NCI-H2029 treated with DMSO at 0.1 percent for 48 hours (cell line): Measurements from ENCODE around the gene WWTR1.

Source experiments
- DNase-seq: peaks from one replicate; lab custom pipeline; 2025; lab: John Stamatoyannopoulos, UW

Gene WWTR1

GRCh38 chr3:149654188-149654601 lies 3.6 kb downstream of the WWTR1 start:
- DNase-seq: no peak

- no peak for DNase-seq
Measured at GRCh38 chr3:149653564-149653963, 4.3 kb downstream of the WWTR1 start.

GRCh38 chr3:149653136-149653535 lies 4.7 kb downstream of the WWTR1 start:
- DNase-seq: no peak

DNA sequence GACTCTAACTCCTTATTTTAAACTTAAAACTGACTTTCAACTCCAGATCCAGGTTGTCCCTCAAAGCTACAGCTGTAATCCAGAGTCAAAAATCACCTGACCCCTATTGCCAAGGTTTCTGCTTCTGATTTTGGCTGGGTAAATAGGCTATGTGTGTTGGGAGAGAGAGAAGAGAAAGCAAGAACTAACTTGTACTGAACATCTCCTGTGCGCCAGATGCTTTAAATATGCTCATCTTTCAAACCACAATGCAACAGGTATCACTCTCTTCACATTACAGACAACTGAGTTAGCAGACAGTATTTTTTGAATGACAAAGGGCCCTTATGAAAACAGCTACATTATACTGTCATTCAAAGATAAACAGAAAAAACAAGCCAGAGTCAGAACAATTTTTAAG lies 7.0 kb downstream of the WWTR1 start:
- DNase-seq: no peak

DNA sequence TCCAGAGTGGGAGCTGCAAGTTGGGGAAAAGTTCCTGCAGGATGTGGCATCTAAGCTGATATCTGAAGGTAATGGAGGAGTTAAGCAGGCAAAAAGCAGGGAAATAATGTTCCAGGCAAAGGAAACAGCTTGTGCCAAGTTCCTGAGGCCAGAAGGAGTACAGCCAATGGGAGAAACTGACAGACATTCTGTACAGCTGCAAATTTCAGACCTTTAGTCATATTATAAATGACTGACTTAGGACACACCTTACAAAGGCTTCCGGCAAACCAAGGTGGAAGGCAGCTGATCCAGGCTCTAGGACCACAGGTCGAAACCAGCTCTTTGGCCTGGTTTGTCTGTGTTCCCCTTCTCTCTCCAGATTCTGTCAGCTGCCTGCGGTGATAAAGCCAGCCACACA lies 9.3 kb downstream of the WWTR1 start:
- DNase-seq: no peak

GRCh38 chr3:149647812-149648211 lies 10.0 kb downstream of the WWTR1 start:
- no peak for DNase-seq

DNA sequence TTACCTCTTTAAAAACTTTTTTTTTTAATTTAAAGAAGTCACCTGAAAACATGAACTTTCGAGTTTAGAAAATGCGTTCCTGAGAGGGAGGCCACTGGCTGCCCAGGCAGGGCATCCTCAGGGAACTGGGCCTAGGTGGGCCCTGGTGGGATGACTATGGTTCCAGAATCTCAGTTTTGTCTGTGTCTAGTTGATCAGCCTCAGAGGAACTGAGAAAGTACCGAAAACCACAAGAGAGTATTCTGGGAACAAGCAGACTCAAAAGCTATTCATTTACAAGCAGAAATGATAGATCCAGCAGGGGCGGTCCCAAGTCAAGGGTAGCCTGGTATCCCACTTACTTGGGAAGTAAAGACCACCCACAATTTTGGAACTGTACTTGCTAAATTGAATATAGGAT lies 10.5 kb downstream of the WWTR1 start:
- DNase-seq: no peak

GRCh38 chr3:149646181-149646766 lies 11.6 kb downstream of the WWTR1 start:
- DNase-seq: no peak

DNA sequence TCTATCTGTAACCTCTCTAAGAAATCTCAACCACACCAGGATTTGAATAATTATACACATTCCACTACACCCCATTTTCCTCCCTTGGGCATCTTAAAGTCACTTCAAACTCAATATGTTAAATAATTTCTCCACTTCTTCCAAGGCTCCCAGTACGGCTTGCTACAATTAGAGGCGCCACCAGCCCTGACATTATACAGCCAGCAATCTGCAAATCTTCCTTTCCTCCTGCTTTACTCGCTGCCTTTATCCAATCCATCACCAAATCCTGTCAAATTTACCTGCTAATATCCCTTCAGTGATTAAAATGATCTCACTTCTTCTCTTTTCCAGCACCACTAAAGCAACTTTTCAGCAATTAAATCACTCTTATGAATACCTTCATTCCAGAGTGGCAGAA lies 13.9 kb downstream of the WWTR1 start:
- DNase-seq: no peak

DNA sequence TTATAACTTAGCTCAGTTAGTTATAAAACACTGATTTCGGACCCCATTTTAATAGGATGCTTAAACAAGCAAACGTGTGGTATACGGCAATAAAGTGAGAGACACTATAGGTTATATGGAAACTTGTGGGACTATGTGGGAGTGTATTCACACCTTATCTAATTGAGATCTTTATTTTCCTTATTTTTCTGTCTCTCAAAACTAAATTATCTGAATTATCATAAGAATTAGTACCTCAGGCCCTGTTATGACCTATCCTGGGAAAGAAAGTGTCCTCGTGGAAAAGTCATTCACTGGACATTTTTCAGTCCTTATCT lies 14.4 kb downstream of the WWTR1 start:
- DNase-seq: no peak

DNA sequence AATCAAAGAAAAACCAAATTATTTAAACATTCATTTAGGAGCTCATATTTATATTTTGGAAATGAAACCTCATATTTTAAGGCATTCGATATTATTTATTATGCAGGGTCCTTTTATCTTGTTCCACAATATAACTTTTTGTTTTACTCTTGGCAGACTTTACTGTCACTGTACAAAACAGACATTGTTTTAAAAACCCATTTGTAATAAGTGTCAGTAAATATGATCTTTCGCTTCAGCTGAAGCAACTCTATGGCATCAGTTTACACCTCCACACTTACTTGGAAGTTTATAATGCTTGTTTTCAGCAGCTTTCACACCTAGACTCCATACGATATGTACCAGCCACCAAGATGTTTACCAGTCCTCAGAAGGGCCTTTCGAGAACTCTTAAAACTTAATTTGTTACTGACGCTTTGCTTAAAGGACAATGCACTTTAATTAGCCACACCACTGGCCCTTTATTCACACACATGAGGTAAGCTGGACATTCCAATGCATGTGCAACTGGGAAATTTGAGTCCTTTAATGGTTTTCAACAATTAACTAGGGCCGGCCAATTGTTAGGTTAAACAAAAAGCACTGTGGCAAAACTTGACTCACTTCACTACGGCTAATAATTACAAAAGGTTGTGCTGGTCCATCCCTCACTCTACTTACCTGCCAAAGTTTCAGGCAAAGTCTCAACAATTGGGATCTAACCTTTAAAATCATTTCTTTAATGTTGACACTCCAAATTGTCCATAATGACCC lies 16.7 kb downstream of the WWTR1 start:
- DNase-seq: no peak

GRCh38 chr3:149639093-149639486 lies 18.7 kb downstream of the WWTR1 start:
- no peak for DNase-seq

DNA sequence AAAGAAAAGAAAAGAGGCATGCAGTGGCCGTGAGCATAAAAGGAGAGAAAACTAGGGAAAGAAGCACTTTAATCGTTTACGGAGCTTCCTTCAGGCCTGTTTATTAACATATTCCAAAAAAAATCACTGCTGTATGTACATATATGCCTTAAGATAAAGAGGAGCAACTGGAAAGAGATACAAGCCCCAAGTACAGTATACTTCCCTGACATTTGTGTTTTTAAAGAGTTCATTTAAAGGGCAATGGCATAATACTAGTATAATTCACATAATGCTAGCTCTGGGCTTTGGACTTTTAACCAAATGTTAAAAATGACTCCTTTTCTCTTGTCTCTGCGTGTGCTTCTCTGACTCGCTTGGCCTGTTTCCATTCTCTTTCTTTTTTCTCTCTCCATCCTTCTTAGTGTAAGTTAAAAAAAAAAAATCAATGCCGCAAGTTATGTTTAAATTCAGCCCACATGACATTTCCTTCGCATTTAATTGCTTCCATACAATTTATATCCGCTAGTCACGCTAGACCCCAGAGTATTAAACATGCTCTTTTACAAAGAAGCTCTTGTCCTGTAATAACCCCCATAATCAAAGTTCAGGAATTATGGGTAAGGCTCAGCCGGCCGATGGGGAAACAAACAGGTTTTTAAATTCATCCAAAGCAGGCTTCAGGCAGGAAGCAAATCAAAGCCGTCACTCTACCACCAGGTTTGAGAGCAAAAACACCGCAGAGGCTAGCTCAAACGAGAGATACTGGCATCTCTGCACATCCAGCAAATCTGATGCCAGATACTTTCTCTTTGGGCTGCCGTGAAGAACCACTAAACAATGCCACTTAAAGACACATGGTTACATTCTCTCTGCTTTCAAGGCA lies 19.4 kb downstream of the WWTR1 start:
- DNase-seq: no peak

DNA sequence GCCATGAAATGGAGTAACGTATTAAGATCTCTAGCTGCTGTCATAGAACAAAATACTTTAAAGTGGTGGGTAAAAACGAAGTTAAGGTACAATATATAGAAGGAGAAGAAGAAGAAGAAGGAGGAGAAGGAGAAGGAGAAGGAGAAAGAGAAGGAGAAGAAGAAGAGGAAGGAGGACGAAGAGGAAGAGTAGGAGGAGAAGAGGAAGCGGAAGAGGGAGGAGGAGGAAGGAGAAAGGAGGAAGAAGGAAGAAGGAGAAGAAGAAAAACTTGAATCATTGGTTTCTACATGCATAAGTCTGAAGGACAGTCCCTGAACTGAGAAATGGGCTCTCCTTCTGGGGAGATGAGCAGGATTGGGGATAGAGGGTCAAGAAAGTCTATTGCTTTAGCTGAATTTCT lies 22.4 kb downstream of the WWTR1 start:
- no peak for DNase-seq

- no peak for DNase-seq
Measured at GRCh38 chr3:149634573-149634972, 23.3 kb downstream of the WWTR1 start.

- DNase-seq: no peak
Measured at GRCh38 chr3:149634072-149634471, 23.8 kb downstream of the WWTR1 start.

GRCh38 chr3:149632225-149632624 lies 25.6 kb downstream of the WWTR1 start:
- DNase-seq: no peak

GRCh38 chr3:149630806-149631205 lies 27.0 kb downstream of the WWTR1 start:
- no peak for DNase-seq

DNA sequence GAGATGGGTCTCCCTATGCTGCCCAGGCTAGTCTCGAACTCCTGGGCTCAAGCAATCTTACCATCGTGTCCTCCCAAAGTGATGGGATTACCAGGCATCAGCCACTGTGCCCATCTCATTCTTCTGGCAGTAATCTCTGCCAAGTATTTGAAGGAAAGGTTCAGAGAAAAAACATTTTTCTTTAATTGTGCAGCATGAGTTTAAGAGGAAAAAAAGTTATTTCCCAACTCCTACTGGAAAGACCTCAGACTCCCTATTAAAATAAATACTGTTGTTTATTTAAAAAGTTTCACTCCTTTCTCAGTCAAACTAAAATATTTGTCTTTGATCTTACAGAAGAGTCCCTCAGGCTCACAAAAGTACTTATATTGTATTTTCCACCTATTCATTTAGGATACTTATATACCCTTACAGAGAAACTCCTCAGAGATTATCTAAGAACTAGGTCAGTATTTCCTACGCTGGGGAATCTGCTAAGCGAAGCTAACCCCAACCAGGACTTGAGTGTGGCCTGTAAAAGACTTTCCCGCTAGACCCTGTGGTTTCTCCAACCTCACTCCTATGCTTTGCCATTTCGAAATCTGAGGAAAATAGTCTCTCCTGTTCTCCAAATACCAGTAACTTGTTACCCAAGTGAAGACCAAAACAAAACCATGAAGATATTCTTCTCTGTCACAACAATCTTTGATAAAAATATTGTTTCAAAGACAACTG lies 28.7 kb downstream of the WWTR1 start:
- DNase-seq: no peak

GRCh38 chr3:149626671-149627070 lies 31.2 kb downstream of the WWTR1 start:
- no peak for DNase-seq

DNA sequence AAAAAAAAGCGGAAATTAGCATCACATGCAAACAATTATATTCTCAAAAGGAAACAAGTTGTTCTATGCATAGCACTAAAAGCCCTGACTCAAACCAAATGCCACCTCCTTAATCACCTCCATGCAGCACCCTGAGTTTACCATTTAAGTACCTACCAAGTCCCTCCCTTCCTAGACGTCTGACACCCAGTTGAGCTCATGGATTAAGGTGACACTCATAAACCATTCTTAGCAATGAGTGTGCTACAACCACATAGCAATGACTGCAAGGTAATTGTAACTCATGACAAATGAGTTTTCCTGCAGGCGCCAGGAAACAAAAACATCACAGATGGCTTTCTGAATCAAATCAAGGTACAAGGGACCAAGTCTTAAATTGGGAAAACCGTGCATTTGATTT lies 32.0 kb downstream of the WWTR1 start:
- DNase-seq: no peak

- DNase-seq: no peak
Measured at GRCh38 chr3:149623824-149624223, 34.0 kb downstream of the WWTR1 start.
